Measurements from ENCODE around the gene NR1D2. TPM values are rescaled to one million over a fixed set of nuclear protein-coding genes. Genes with fewer than 3 reads are reported as not detected.

Gene NR1D2
- total RNA-seq, 1 experiment from 2014 or later: 18.4 TPM

GRCh38 chr3:23952646-23953045, 7.6 kb downstream of the NR1D2 start:
- H3K4me1 Mint-ChIP-seq: peaks cover 28% of the 10 kb centered on the region
- H3K9me3 Mint-ChIP-seq: peaks cover 3% of the 10 kb centered on the region; the same call in 1 of the 2 replicates
- ChIA-PET POLR2A (no interaction called here), CTCF (interaction anchor here (0.6 to 1.0 kb wide), 2 partner anchors 58 to 233 kb away, joined by 3 read pairs; no protein-coding TSS in a partner anchor)
- H3K36me3 Mint-ChIP-seq: peaks cover 17% of the 10 kb centered on the region
- no peak for TF ChIP-seq RORB (CRISPR knock-in tag; IDR thresholded peaks at IDR 0.05)
- ATAC-seq (no peak), DNase-seq (ENCODE audit: low spot score) (no peak)
- no peaks in the 10 kb centered on the region for H3K27me3 Mint-ChIP-seq (ENCODE audit: low read depth)
- H3K4me3 Mint-ChIP-seq: no peak overlapping the region
- H3K27ac Mint-ChIP-seq: 0 out of 2 replicates have a peak overlapping the region, but pooled peaks have one; percentile 27

GRCh38 chr3:23953523-23953922, 8.4 kb downstream of the NR1D2 start:
- Mint-ChIP-seq H3K27me3 (ENCODE audit: low read depth) (no peaks in the 10 kb centered on the region), H3K36me3 (peaks cover 13% of the 10 kb centered on the region), H3K9me3 (peaks cover 3% of the 10 kb centered on the region; the same call in 1 of the 2 replicates), H3K27ac (no peak overlapping the region), H3K4me3 (no peak overlapping the region), H3K4me1 (peaks cover 20% of the 10 kb centered on the region)
- no peak for DNase-seq (ENCODE audit: low spot score)
- ChIA-PET POLR2A (no interaction called here), CTCF (interaction anchor here (0.6 to 1.0 kb wide), 2 partner anchors 57 to 232 kb away, joined by 3 read pairs; no protein-coding TSS in a partner anchor)
- TF ChIP-seq MYBL2 (CRISPR knock-in tag; IDR thresholded peaks at IDR 0.05) (no peak), FOXJ3 (CRISPR knock-in tag; IDR thresholded peaks at IDR 0.05; ENCODE audit: borderline replicate concordance) (no peak), ZNF232 (CRISPR knock-in tag; IDR thresholded peaks at IDR 0.05) (no peak), ZNF317 (CRISPR knock-in tag; IDR thresholded peaks at IDR 0.05; ENCODE audit: borderline replicate concordance, low read depth) (no peak), ATF1 (CRISPR knock-in tag; IDR thresholded peaks at IDR 0.05) (no peak), HMGXB4 (CRISPR knock-in tag; IDR thresholded peaks at IDR 0.05) (no peak), MXD4 (CRISPR knock-in tag; IDR thresholded peaks at IDR 0.05; ENCODE audit: borderline replicate concordance) (no peak), ZNF416 (CRISPR knock-in tag; IDR thresholded peaks at IDR 0.05) (no peak), GABPB1 (CRISPR knock-in tag; IDR thresholded peaks at IDR 0.05) (no peak), AR (CRISPR knock-in tag; IDR thresholded peaks at IDR 0.05) (no peak), TEAD1 (CRISPR knock-in tag; IDR thresholded peaks at IDR 0.05) (no peak), AFF4 (CRISPR knock-in tag; IDR thresholded peaks at IDR 0.05; ENCODE audit: borderline replicate concordance) (no peak), E2F1 (CRISPR knock-in tag; IDR thresholded peaks at IDR 0.05) (no peak)
- ATAC-seq: no peak

All from WTC11 (cell line).